Keratinocyte (primary cell): Measurements from ENCODE around the gene NEAT1.

Experiments used
- CTCF ChIP-seq, 3 experiments: IDR thresholded peaks in 1 of 3; conservative IDR thresholded peaks in 1 of 3; optimal IDR thresholded peaks in 1 of 3; 2 replicates in 2 of 3; 3 replicates in 1 of 3; pipeline versions ENCODE3 to v1.5.1; 2011; ENCODE audit warnings: low read length in 3 of 3, mild to moderate bottlenecking in 3 of 3, moderate library complexity in 2 of 3, control low read depth in 1 of 3, inconsistent platforms in 1 of 3; ENCODE audit not compliant: insufficient read depth in 2 of 3; ENCODE audit errors: extremely low read depth in 1 of 3
- EZH2 ChIP-seq: IDR thresholded peaks from one replicate; pipeline ENCODE4 v1.6.1; 2012; ENCODE audit warnings: inconsistent platforms, mild to moderate bottlenecking, low read length, moderate library complexity

GRCh38 chr11:65429068-65429681, 6.6 kb downstream of the NEAT1 start:
- no peak for TF ChIP-seq CTCF (optimal IDR thresholded peaks at IDR 0.05 in 1 of 3, IDR thresholded peaks at IDR 0.05 in 1 of 3, conservative IDR thresholded peaks at IDR 0.05 in 1 of 3; ENCODE audit: extremely low read depth in 1 of 3, insufficient read depth in 2 of 3, low read length in 3 of 3)
- no peak for TF ChIP-seq EZH2
